H9 (cell line): ENCODE measurements around the gene ZSWIM9. TPM values are rescaled to one million over a fixed set of nuclear protein-coding genes. Genes with fewer than 3 reads are reported as not detected.

ENCODE experiments used
- DNase-seq: peaks from one replicate; pipeline ENCODE4 v3.0.0-alpha.2; 2017
- H2AFZ ChIP-seq: one replicate; pipeline ENCODE4 v1.6.1; 2013; ENCODE audit warnings: mild to moderate bottlenecking, low read length, control low read depth, moderate library complexity
- H2AK5ac ChIP-seq: 2 replicates; pipeline ENCODE4 v1.6.1; 2013; ENCODE audit warnings: low read length, control low read depth, mixed read lengths; ENCODE audit not compliant: insufficient read length
- H2BK120ac ChIP-seq: one replicate; pipeline ENCODE4 v1.6.1; 2013; ENCODE audit warnings: low read depth, mild to moderate bottlenecking, low read length, control low read depth, inconsistent platforms; ENCODE audit not compliant: poor library complexity, severe bottlenecking
- H2BK12ac ChIP-seq: 2 replicates; pipeline ENCODE4 v1.6.1; 2013; ENCODE audit warnings: low read length, control low read depth, mixed read lengths, low read depth; ENCODE audit not compliant: insufficient read length
- H2BK15ac ChIP-seq: 2 replicates; pipeline ENCODE4 v1.6.1; 2013; ENCODE audit warnings: low read depth, low read length, control low read depth
- H2BK20ac ChIP-seq: one replicate; pipeline ENCODE4 v1.6.1; 2013; ENCODE audit warnings: low read depth, mild to moderate bottlenecking, low read length, control low read depth, inconsistent platforms; ENCODE audit not compliant: poor library complexity, severe bottlenecking
- H2BK5ac ChIP-seq: 2 replicates; pipeline ENCODE4 v1.6.1; 2013; ENCODE audit warnings: low read length, control low read depth, mixed read lengths; ENCODE audit not compliant: insufficient read length
- H3K14ac ChIP-seq: 2 replicates; pipeline ENCODE4 v1.6.1; 2013; ENCODE audit warnings: low read length, control low read depth; ENCODE audit not compliant: insufficient read depth
- H3K18ac ChIP-seq: 2 replicates; pipeline ENCODE4 v1.6.1; 2013; ENCODE audit warnings: low read depth, mild to moderate bottlenecking, mixed read lengths, low read length, control low read depth; ENCODE audit not compliant: insufficient read length
- H3K23ac ChIP-seq: 2 replicates; pipeline ENCODE4 v1.6.1; 2013; ENCODE audit warnings: low read length, control low read depth, mixed read lengths, low read depth; ENCODE audit not compliant: insufficient read length
- H3K23me2 ChIP-seq: 2 replicates; pipeline ENCODE4 v1.6.1; 2013; ENCODE audit warnings: low read depth, mild to moderate bottlenecking, mixed read lengths, low read length, control low read depth; ENCODE audit not compliant: insufficient read length, poor library complexity, severe bottlenecking
- H3K27ac ChIP-seq: 2 replicates; pipeline ENCODE4 v1.5.1; 2013; ENCODE audit warnings: low read length, control low read depth, mixed read lengths, low read depth; ENCODE audit not compliant: insufficient read length
- H3K27me3 ChIP-seq: 2 replicates; pipeline ENCODE4 v1.6.1; 2013; ENCODE audit warnings: low read length, control low read depth, inconsistent platforms; ENCODE audit not compliant: insufficient read depth
- H3K4ac ChIP-seq: 2 replicates; pipeline ENCODE4 v1.6.1; 2013; ENCODE audit warnings: low read depth, mild to moderate bottlenecking, control low read depth, inconsistent platforms, low read length, moderate library complexity
- H3K4me1 ChIP-seq: 2 replicates; pipeline ENCODE4 v1.6.1; 2013; ENCODE audit warnings: low read length, control low read depth, inconsistent platforms; ENCODE audit not compliant: insufficient read depth
- H3K4me2 ChIP-seq: 2 replicates; pipeline ENCODE4 v1.6.1; 2013; ENCODE audit warnings: low read length, control low read depth, mixed read lengths; ENCODE audit not compliant: insufficient read length, insufficient read depth
- H3K56ac ChIP-seq: 2 replicates; pipeline ENCODE4 v1.6.1; 2013; ENCODE audit warnings: low read depth, mild to moderate bottlenecking, mixed read lengths, low read length, control low read depth; ENCODE audit not compliant: insufficient read length
- H3K79me1 ChIP-seq: 2 replicates; pipeline ENCODE4 v1.6.1; 2013; ENCODE audit warnings: low read depth, mild to moderate bottlenecking, moderate library complexity, low read length, control low read depth, inconsistent platforms; ENCODE audit not compliant: insufficient read depth, poor library complexity, severe bottlenecking
- H3K79me2 ChIP-seq: 2 replicates; pipeline ENCODE4 v1.6.1; 2013; ENCODE audit warnings: low read length, control low read depth, inconsistent platforms; ENCODE audit not compliant: insufficient read depth
- H3K9ac ChIP-seq: 2 replicates; pipeline ENCODE4 v1.6.1; 2013; ENCODE audit warnings: low read length, control low read depth, mixed read lengths; ENCODE audit not compliant: insufficient read length; ENCODE audit errors: extremely low read depth
- H3K9me3 ChIP-seq: one replicate; pipeline ENCODE4 v1.6.1; 2013; ENCODE audit warnings: low read depth, low read length, inconsistent platforms; ENCODE audit not compliant: control insufficient read depth
- H3T11ph ChIP-seq: one replicate; pipeline ENCODE4 v1.6.1; 2013; ENCODE audit warnings: mild to moderate bottlenecking, low read length, control low read depth, inconsistent platforms
- H4K20me1 ChIP-seq: one replicate; pipeline ENCODE4 v1.6.1; 2013; ENCODE audit not compliant: control insufficient read depth, insufficient read length, insufficient read depth
- H4K5ac ChIP-seq: 2 replicates; pipeline ENCODE4 v1.6.1; 2013; ENCODE audit warnings: low read depth, mild to moderate bottlenecking, mixed read lengths, low read length, control low read depth; ENCODE audit not compliant: insufficient read length
- H4K8ac ChIP-seq: replicated peaks from 2 replicates; pipeline ENCODE4 v1.6.1; 2013; ENCODE audit warnings: low read length, control low read depth, mixed read lengths, low read depth; ENCODE audit not compliant: insufficient read length
- H4K91ac ChIP-seq: 2 replicates; pipeline ENCODE4 v1.6.1; 2013; ENCODE audit warnings: low read depth, mild to moderate bottlenecking, moderate library complexity, mixed read lengths, low read length, control low read depth; ENCODE audit not compliant: insufficient read length
- H3K27ac Mint-ChIP-seq, 3 experiments: 2 replicates in 2 of 3; 3 replicates in 1 of 3; pipeline ENCODE4 v1.8.0; 2020 to 2021; ENCODE audit warnings: mixed read lengths in 3 of 3, mild to moderate bottlenecking in 1 of 3, moderate library complexity in 1 of 3
- H3K27me3 Mint-ChIP-seq: 2 replicates; pipeline ENCODE4 v1.8.0; 2021; ENCODE audit warnings: low read depth, mild to moderate bottlenecking, moderate library complexity, mixed read lengths
- H3K36me3 Mint-ChIP-seq, 3 experiments: 2 replicates in 2 of 3; 3 replicates in 1 of 3; pipeline ENCODE4 v1.8.0; 2020 to 2021; ENCODE audit warnings: low read depth in 3 of 3, mixed read lengths in 3 of 3; ENCODE audit not compliant: insufficient read depth in 1 of 3
- H3K4me1 Mint-ChIP-seq, 2 experiments: 2 replicates each; pipeline ENCODE4 v1.8.0; 2020; ENCODE audit warnings: mixed read lengths in 2 of 2
- H3K4me3 Mint-ChIP-seq, 2 experiments: 2 replicates in 1 of 2; 3 replicates in 1 of 2; pipeline ENCODE4 v1.8.0; 2020 to 2021; ENCODE audit warnings: mild to moderate bottlenecking in 2 of 2, mixed read lengths in 2 of 2, moderate library complexity in 1 of 2
- H3K9me3 Mint-ChIP-seq, 2 experiments: 2 replicates in 1 of 2; 3 replicates in 1 of 2; pipeline ENCODE4 v1.8.0; 2020; ENCODE audit warnings: mild to moderate bottlenecking in 2 of 2, mixed read lengths in 2 of 2, moderate library complexity in 1 of 2
- CTCF ChIP-seq: fragments of 200-600 bp; sonication (generic); conservative IDR thresholded peaks from 3 replicates; pipeline ENCODE4 v1.8.0; 2021; ENCODE audit warnings: antibody characterized with exemption, mild to moderate bottlenecking
- WGBS: extraction: QIAGEN DNeasy Blood & Tissue Kit; methylation state at CpG from one replicate; pipeline ENCODE4 v1.1.7; 2013; ENCODE audit warnings: missing lambda C conversion rate, low lambda C conversion rate, mixed read lengths; ENCODE audit not compliant: insufficient read length; ENCODE audit errors: extremely low coverage; 5-methylcytosine and 5-hydroxymethylcytosine counted together
- total RNA-seq: library from RNA; stranded (reverse); gene quantifications from 2 replicates; pipeline ENCODE4 v1.2.1, GENCODE V29; 2021

ZSWIM9 gene
- total RNA-seq, 1 experiment from 2014 or later, result 8.9 TPM

- no peaks in the 10 kb centered on the region for H4K20me1 ChIP-seq
- no peak overlapping the region for H2BK20ac ChIP-seq
- H2AFZ ChIP-seq, result no peak overlapping the region
- H3K9me3 ChIP-seq, result no peaks in the 10 kb centered on the region
- no peak overlapping the region for H3K9ac ChIP-seq
- no peak overlapping the region for H3K27ac ChIP-seq
- DNase-seq, result no peak
- H4K91ac ChIP-seq, result no peak overlapping the region
- H3T11ph ChIP-seq, result no peak overlapping the region
- TF ChIP-seq CTCF, result no peak
- H2BK120ac ChIP-seq, result no peak overlapping the region
- Mint-ChIP-seq H3K27me3 (no peaks in the 10 kb centered on the region; the same call in 1 of the 2 replicates), H3K27ac (peak overlapping the region; percentile 29 to 94 (median 39); a peak in 3 of 7 replicates), H3K36me3 (peaks cover 6 to 19% (median 8%) of the 10 kb centered on the region in 3 experiments; a peak in 6 of 7 replicates), H3K9me3 (peaks cover 0 to 3% of the 10 kb centered on the region in 2 experiments; a peak in 1 of 5 replicates), H3K4me3 (no peak overlapping the region), H3K4me1 (peaks cover 24 to 29% of the 10 kb centered on the region in 2 experiments)
- no CpG with 5 or more reads among the region's 95 CpGs for WGBS
- 0 out of 2 replicates have a peak, but pooled peaks cover 2% of the 10 kb centered on the region for H3K4me1 ChIP-seq
- H2BK12ac ChIP-seq, result no peak overlapping the region
- no peaks in the 10 kb centered on the region for H3K79me2 ChIP-seq
- no peak overlapping the region for H3K18ac ChIP-seq
- no peak overlapping the region for H3K4me2 ChIP-seq
- no peaks in the 10 kb centered on the region for H3K79me1 ChIP-seq
- no peak overlapping the region for H2BK5ac ChIP-seq
- no peaks in the 10 kb centered on the region for H3K23me2 ChIP-seq
- no peak overlapping the region for H3K23ac ChIP-seq
- H2AK5ac ChIP-seq, result no peak overlapping the region
- no peak overlapping the region for H4K5ac ChIP-seq
- H3K14ac ChIP-seq, result no peak overlapping the region
- no peak overlapping the region for H4K8ac ChIP-seq
- H3K4ac ChIP-seq, result no peak overlapping the region
- H2BK15ac ChIP-seq, result no peak overlapping the region
- H3K56ac ChIP-seq, result no peak overlapping the region
- H3K27me3 ChIP-seq, result no peaks in the 10 kb centered on the region
Measured at GRCh38 chr19:48194844-48195830, 24.7 kb downstream of the ZSWIM9 start.
